Measurements from ENCODE around the gene ECE1. TPM values are rescaled to one million over a fixed set of nuclear protein-coding genes. Genes with fewer than 3 reads are reported as not detected.
A peak's percentile ranks its signal among the peaks of the same experiment; 100 is the strongest.

ECE1 gene
- total RNA-seq, 2 donors from 2014 or later, result 83.7 to 152 TPM

DNA sequence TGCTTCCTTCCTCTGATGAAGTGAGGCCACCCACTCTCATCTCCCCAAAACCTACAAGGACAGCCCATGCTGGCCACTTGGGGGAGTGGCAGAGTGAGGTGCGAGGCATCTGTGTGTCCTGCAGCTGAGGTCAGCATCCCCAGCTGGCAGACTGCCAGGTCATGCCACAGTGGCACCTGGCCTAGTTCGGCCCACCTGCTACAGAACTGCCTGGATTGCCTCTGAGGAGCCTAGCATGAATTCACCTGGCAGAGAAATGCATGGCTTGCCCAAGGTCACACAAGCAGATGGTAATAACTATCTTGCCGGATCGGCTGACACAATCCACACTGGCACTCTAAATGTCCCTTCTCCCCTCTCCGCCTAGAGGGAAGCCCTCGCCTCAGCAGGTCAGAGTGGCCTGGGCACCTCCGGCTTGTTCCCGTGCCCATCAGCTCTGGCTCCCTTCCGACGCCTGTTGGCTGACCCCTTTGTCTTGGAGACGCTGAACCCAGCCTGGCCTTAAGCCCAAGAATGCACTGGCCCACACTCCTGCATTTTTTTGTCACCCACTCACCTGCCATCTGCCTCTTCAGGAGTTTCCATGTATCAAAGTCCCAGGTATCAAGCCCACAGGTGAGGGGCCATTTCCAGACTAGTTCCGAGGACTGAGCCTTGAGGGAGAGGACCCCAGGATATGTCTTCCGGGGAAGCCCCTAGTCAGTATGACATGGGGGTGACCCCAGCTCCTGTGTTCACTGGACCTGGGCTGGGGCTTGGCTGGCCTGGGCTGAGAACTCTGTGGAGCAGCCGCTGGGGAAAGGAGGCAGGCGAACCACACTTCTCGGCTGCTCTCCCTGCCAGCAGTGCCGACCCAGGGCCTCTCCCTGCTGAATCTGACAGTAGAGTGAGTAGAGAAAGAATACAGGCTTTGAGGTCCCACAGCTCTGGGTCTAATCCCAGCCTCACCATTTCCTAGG, 21.7 kb downstream of the ECE1 start:
- Histone ChIP-seq H3K36me3 (peaks cover 71% of the 10 kb centered on the region), H3K27me3 (no peaks in the 10 kb centered on the region), H3K4me1 (peaks cover 2 to 70% of the 10 kb centered on the region in 2 donors), H3K4me3 (no peak overlapping the region), H3K9me3 (no peaks in the 10 kb centered on the region), H3K27ac (peak overlapping the region; percentile 78 to 98)
- TF ChIP-seq, protein P1, sequence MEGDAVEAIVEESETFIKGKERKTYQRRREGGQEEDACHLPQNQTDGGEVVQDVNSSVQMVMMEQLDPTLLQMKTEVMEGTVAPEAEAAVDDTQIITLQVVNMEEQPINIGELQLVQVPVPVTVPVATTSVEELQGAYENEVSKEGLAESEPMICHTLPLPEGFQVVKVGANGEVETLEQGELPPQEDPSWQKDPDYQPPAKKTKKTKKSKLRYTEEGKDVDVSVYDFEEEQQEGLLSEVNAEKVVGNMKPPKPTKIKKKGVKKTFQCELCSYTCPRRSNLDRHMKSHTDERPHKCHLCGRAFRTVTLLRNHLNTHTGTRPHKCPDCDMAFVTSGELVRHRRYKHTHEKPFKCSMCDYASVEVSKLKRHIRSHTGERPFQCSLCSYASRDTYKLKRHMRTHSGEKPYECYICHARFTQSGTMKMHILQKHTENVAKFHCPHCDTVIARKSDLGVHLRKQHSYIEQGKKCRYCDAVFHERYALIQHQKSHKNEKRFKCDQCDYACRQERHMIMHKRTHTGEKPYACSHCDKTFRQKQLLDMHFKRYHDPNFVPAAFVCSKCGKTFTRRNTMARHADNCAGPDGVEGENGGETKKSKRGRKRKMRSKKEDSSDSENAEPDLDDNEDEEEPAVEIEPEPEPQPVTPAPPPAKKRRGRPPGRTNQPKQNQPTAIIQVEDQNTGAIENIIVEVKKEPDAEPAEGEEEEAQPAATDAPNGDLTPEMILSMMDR (IDR thresholded peaks at IDR 0.05), result peak in 1 of 2 donors; percentile 30
- DNase-seq (ENCODE audit: low spot score), result no peak

DNA sequence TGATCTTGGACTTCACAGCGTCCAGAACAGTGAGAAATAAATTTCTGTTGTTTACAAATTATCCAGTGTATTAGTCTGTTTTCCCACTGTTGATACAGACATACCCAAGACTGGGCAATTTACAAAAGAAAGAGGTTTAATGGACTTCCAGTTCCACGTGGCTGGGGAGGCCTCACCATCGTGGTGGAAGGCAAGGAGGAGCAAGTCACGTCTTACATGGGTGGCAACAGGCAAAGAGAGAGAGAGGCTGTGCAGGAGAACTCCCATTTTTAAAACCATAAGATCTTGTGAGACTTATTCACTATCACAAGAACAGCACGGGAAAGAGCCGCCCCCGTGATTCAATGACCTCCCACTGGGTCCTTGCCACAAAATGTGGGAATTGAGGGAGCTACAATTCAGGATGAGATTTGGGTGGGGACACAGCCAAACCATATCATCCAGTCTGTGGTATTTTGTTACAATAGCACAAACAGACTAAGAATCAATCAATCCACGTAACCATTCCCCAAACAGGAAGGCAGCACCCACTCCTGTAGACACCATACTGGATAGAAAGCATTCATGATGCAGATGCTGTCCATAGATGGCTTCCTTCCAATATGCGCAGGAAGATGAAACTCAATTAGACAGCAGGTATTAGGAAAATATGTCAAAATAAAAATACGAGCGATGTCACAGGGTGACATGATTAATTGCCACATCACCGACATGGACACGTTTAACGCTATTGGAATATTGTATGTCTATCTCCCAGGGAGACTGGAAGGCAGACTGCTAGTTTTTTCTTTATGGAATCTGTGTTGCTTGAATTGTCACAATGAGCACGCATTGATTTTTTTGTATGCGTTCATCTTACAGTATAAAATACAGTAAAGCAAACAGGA, 22.8 kb downstream of the ECE1 start:
- Histone ChIP-seq H3K9me3 (no peaks in the 10 kb centered on the region), H3K4me1 (peaks cover 2 to 79% of the 10 kb centered on the region in 2 donors), H3K27me3 (no peaks in the 10 kb centered on the region), H3K27ac (peak overlapping the region; percentile 97 to 98), H3K4me3 (no peak overlapping the region), H3K36me3 (peaks cover 67% of the 10 kb centered on the region)
- TF ChIP-seq, protein P1 (IDR thresholded peaks at IDR 0.05), result no peak
- DNase-seq (ENCODE audit: low spot score), result no peak

DNA sequence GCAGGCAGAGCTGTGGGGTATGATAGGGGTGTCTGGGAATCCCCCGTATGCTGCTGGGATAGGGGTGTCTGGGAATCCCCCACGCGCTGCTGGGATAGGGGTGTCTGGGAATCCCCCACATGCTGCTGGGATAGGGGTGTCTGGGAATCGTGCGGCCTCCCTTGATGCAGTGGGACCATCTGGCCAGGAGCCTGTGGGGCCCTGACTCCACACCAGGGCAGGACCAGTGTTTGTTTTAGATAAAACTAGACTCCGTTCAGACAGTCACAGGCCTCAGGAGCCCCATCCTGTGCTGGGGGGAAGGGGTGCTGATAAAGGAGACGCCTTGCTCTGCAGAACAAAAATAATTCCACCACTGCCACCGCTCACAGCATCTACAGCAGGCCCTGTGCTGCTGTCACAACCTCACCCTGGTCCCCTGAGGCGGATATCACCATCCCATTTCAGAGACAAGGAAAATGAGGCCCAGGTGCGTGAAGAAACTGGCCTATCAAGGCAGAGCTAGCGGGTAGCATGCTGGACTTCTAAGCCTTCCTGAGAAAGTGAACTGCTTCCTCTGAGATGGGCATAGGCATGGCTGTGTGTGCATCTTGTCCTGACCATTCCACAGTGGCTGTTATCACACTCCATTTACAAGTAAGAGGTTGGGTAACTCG, 24.0 kb downstream of the ECE1 start:
- no peaks in the 10 kb centered on the region for H3K9me3 ChIP-seq
- TF ChIP-seq, protein P1 (IDR thresholded peaks at IDR 0.05), result no peak
- peak overlapping the region; percentile 97 to 98 for H3K27ac ChIP-seq
- no peak overlapping the region for H3K4me3 ChIP-seq
- peaks cover 2 to 91% of the 10 kb centered on the region in 2 donors for H3K4me1 ChIP-seq
- no peaks in the 10 kb centered on the region for H3K27me3 ChIP-seq
- DNase-seq (ENCODE audit: low spot score), result no peak
- H3K36me3 ChIP-seq, result peaks cover 56% of the 10 kb centered on the region

DNA sequence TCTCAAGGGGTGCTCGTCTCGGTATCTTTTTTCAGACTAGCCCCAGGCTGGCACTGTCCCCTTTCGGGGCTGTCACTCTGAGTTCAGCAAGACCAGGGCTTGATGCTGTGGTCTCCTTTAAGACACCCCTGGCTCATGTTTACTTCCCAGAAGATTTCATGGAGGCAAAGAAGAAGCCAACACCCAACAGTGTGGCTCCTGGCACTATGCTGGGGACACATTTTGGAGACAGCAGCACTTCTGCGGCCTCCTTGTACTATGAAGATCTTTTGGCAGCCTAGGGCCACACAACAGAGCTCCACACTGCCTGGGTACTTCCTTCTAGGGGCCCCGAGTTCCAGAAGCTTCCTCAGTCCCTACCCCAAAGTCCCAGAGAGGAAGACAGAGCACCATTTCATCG, 24.6 kb downstream of the ECE1 start:
- no peaks in the 10 kb centered on the region for H3K9me3 ChIP-seq
- DNase-seq (ENCODE audit: low spot score), result no peak
- peak overlapping the region; percentile 97 to 98 for H3K27ac ChIP-seq
- H3K27me3 ChIP-seq, result no peaks in the 10 kb centered on the region
- peaks cover 2 to 94% of the 10 kb centered on the region in 2 donors for H3K4me1 ChIP-seq
- peaks cover 51% of the 10 kb centered on the region for H3K36me3 ChIP-seq
- no peak overlapping the region for H3K4me3 ChIP-seq
- TF ChIP-seq, protein P1 (IDR thresholded peaks at IDR 0.05), result no peak

DNA sequence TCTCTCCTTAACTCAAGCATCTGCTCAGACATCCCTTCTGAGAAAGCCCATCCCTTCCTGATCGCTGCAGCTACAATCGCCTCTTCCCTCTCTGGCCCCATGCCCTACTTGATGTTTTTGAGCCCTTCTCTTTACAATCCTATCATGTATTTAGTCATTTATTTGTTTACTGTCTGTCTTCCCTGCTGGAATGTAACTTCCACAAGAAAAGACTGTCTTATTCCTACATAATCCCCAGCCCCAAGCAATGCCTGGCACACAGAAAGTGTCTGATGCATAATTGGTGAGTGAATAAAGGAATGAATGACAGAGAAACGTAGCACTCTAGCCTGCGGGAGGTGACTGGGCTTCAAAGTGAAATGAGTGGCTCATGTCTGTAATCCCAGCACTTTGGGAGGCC, 25.4 kb downstream of the ECE1 start:
- Histone ChIP-seq H3K36me3 (peaks cover 51% of the 10 kb centered on the region), H3K9me3 (no peaks in the 10 kb centered on the region), H3K27ac (peak overlapping the region; percentile 97 to 98), H3K4me1 (peaks cover 2 to 94% of the 10 kb centered on the region in 2 donors), H3K27me3 (no peaks in the 10 kb centered on the region), H3K4me3 (no peak overlapping the region)
- TF ChIP-seq, protein P1 (IDR thresholded peaks at IDR 0.05), result no peak
- DNase-seq (ENCODE audit: low spot score), result no peak

Data from right atrium auricular region (tissue), 2 donors.